OCI-LY7 (cell line): ENCODE measurements around the gene RHBDD1. TPM values are rescaled to one million over a fixed set of nuclear protein-coding genes. Genes with fewer than 3 reads are reported as not detected.

ENCODE experiments used
- BruUV-seq: library from RNA; stranded (reverse); fragments of 400-500 nt; replicated peaks from 2 replicates; lab custom pipeline; 2021; lab: Mats Ljungman, UMichigan
- CTCF ChIA-PET: fragments of 300-600 bp; sonication (Branson Sonifier 250); formaldehyde crosslinking; loops from one replicate; lab custom pipeline; 2022; ENCODE audit warnings: antibody characterized with exemption; ENCODE audit not compliant: unreplicated experiment; lab: Charles Lee
- POLR2A ChIA-PET: fragments of 300-600 bp; sonication (Branson Sonifier 250); formaldehyde crosslinking; loops from one replicate; lab custom pipeline; 2022; ENCODE audit warnings: antibody characterized with exemption; lab: Charles Lee
- DNase-seq: peaks from one replicate; pipeline ENCODE4 v3.0.0-alpha.2; 2015; ENCODE audit warnings: low spot score
- H2AFZ ChIP-seq: fragments of 200-600 bp; sonication (generic), shearing (Covaris generic); 2 replicates; pipeline ENCODE4 v1.6.1; 2014; ENCODE audit warnings: mild to moderate bottlenecking, antibody characterized with exemption, low read length, moderate library complexity
- H3K27ac ChIP-seq: fragments of 200-600 bp; sonication (generic); 2 replicates; pipeline ENCODE4 v1.5.1; 2014; ENCODE audit warnings: mixed run types, low read depth, mild to moderate bottlenecking, moderate library complexity, low read length, inconsistent platforms; ENCODE audit not compliant: poor library complexity, severe bottlenecking
- H3K36me3 ChIP-seq: fragments of 200-600 bp; sonication (generic); 2 replicates; pipeline ENCODE4 v1.6.1; 2014; ENCODE audit warnings: mild to moderate bottlenecking, antibody characterized with exemption, low read length, moderate library complexity, mixed read lengths; ENCODE audit not compliant: insufficient read depth
- H3K4me1 ChIP-seq: fragments of 200-600 bp; sonication (generic); 2 replicates; pipeline ENCODE4 v1.5.1; 2014; ENCODE audit warnings: mild to moderate bottlenecking, low read length; ENCODE audit not compliant: insufficient read depth, poor library complexity, severe bottlenecking
- H3K4me2 ChIP-seq: fragments of 200-600 bp; sonication (generic); 2 replicates; pipeline ENCODE4 v1.6.1; 2014; ENCODE audit warnings: mild to moderate bottlenecking, low read length
- H3K4me3 ChIP-seq: fragments of 200-600 bp; sonication (generic); 2 replicates; pipeline ENCODE4 v1.5.1; 2014; ENCODE audit warnings: mild to moderate bottlenecking, low read depth, low read length; ENCODE audit not compliant: poor library complexity, severe bottlenecking
- H3K79me2 ChIP-seq: fragments of 200-600 bp; sonication (generic); 2 replicates; pipeline ENCODE4 v1.6.1; 2016; ENCODE audit warnings: low read depth, mild to moderate bottlenecking, low read length, moderate library complexity, mixed read lengths; ENCODE audit not compliant: insufficient read depth
- H3K9me2 ChIP-seq: fragments of 200-600 bp; sonication (generic); 2 replicates; pipeline ENCODE4 v1.6.1; 2016; ENCODE audit warnings: mild to moderate bottlenecking, low read length, mixed read lengths; ENCODE audit not compliant: insufficient read depth
- H3K9me3 ChIP-seq: fragments of 200-600 bp; sonication (generic); 2 replicates; pipeline ENCODE4 v1.6.1; 2014; ENCODE audit warnings: mild to moderate bottlenecking, mixed run types, low read length, mixed read lengths
- H4K20me1 ChIP-seq: fragments of 200-600 bp; sonication (generic); 2 replicates; pipeline ENCODE4 v1.6.1; 2014; ENCODE audit warnings: mild to moderate bottlenecking, antibody characterized with exemption, low read length, moderate library complexity, mixed read lengths; ENCODE audit not compliant: insufficient read depth
- CTCF ChIP-seq: fragments of 200-600 bp; sonication (generic); conservative IDR thresholded peaks from 2 replicates; pipeline ENCODE4 v1.5.1; 2014; ENCODE audit warnings: mild to moderate bottlenecking, antibody characterized with exemption, low read length, moderate library complexity, mixed read lengths
- EZH2phosphoT487 ChIP-seq: fragments of 200-600 bp; sonication (generic); IDR thresholded peaks from 2 replicates; pipeline ENCODE4 v1.6.1; 2018; ENCODE audit warnings: low read depth, borderline replicate concordance, mild to moderate bottlenecking, mixed run types, antibody characterized with exemption, low read length, moderate library complexity, mixed read lengths
- intact Hi-C: fragments of 100-400 bp; cut with micrococcal nuclease; formaldehyde crosslinking; loops from one replicate; pipeline ENCODE4 v1.10.0; 2022; ENCODE audit not compliant: unreplicated experiment
- total RNA-seq, 2 experiments: library from RNA; depleted of rRNA in 1 of 2; stranded (reverse); fragments of >200 nt in 1 of 2; shearing (Covaris generic) in 1 of 2; gene quantifications; 2 replicates each; pipeline ENCODE4 v1.2.3, GENCODE V29; 2014 to 2022

RHBDD1 gene
- total RNA-seq, 2 experiments from 2014 or later, result 40.8 to 80.3 TPM

GRCh38 chr2:226825056-226825455 lies 10.8 kb upstream of the RHBDD1 start:
- Histone ChIP-seq H3K9me2 (no peaks in the 10 kb centered on the region), H3K4me3 (no peak overlapping the region), H3K4me2 (no peak overlapping the region), H2AFZ (no peak overlapping the region), H3K4me1 (peaks cover 6% of the 10 kb centered on the region), H3K36me3 (peaks cover 4% of the 10 kb centered on the region), H3K27ac (no peak overlapping the region), H4K20me1 (no peaks in the 10 kb centered on the region), H3K9me3 (no peaks in the 10 kb centered on the region), H3K79me2 (no peaks in the 10 kb centered on the region)
- CTCF ChIA-PET, result interaction anchor here (0.5 kb wide), 1 partner anchor 25 kb away, joined by 3 read pairs; the partner anchor contains the start of gene IRS1
- TF ChIP-seq CTCF, result no peak
- no peak for TF ChIP-seq EZH2phosphoT487
- intact Hi-C loops, result no loop called here
- BruUV-seq, result no TSS peak
- POLR2A ChIA-PET, result interaction anchor here (1.1 to 1.5 kb wide), 3 partner anchors 15 to 158 kb away, joined by 3 to 4 read pairs (median 3); no protein-coding TSS in a partner anchor
- no peak for DNase-seq

- Histone ChIP-seq H3K9me2 (no peaks in the 10 kb centered on the region), H3K79me2 (peaks cover 5% of the 10 kb centered on the region), H3K36me3 (peaks cover 29% of the 10 kb centered on the region), H2AFZ (no peak overlapping the region), H3K4me2 (no peak overlapping the region), H3K9me3 (no peaks in the 10 kb centered on the region), H3K4me3 (no peak overlapping the region), H3K4me1 (peaks cover 7% of the 10 kb centered on the region), H3K27ac (no peak overlapping the region), H4K20me1 (no peaks in the 10 kb centered on the region; the same call in 1 of the 2 replicates)
- POLR2A ChIA-PET, result interaction anchor here (1.0 to 2.3 kb wide), 3 partner anchors 11 to 154 kb away, joined by 3 to 5 read pairs (median 5); no protein-coding TSS in a partner anchor
- CTCF ChIA-PET, result no interaction called here
- intact Hi-C loops, result no loop called here
- no TSS peak for BruUV-seq
- no peak for DNase-seq
- no peak for TF ChIP-seq EZH2phosphoT487
- no peak for TF ChIP-seq CTCF
Measured at GRCh38 chr2:226828191-226828590, 7.7 kb upstream of the RHBDD1 start.
